ENCODE data around the gene TRPC4AP. TPM values are rescaled to one million over a fixed set of nuclear protein-coding genes. Genes with fewer than 3 reads are reported as not detected.

Gene TRPC4AP
- total and polyA plus RNA-seq, 2 donors = 24.6 to 57.3 TPM

GRCh38 chr20:35009665-35010328, 82.8 kb downstream of the TRPC4AP start:
- Histone ChIP-seq H3K27me3 (ENCODE audit: control insufficient read depth in 2 of 2, insufficient read depth in 1 of 2, low read length in 1 of 2) (no peaks in the 10 kb centered on the region), H3K9me3 (ENCODE audit: control insufficient read depth in 2 of 2, insufficient read depth in 1 of 2, low read length in 1 of 2) (no peaks in the 10 kb centered on the region), H3K4me3 (ENCODE audit: low read length in 2 of 2) (no peak overlapping the region), H3K4me1 (ENCODE audit: control insufficient read depth in 2 of 2, insufficient read depth in 2 of 2, low read length in 2 of 2) (no peaks in the 10 kb centered on the region), H3K36me3 (ENCODE audit: control insufficient read depth in 2 of 2, insufficient read depth in 2 of 2, low read length in 1 of 2) (peaks cover 90 to 96% of the 10 kb centered on the region in 2 donors), H3K27ac (ENCODE audit: low read depth in 1 of 2, low read length in 1 of 2) (no peak overlapping the region)
- DNase-seq (ENCODE audit: low read depth in 6 of 9, low spot score in 9 of 9) = no peak
- 98% methylated on average over 11 of the region's 11 CpGs for WGBS

GRCh38 chr20:35008411-35009342, 83.9 kb downstream of the TRPC4AP start:
- no peak overlapping the region for H3K27ac ChIP-seq (ENCODE audit: low read depth in 1 of 2, low read length in 1 of 2)

GRCh38 chr20:35007891-35008290, 84.7 kb downstream of the TRPC4AP start:
- Histone ChIP-seq H3K4me3 (ENCODE audit: low read length in 2 of 2) (no peak overlapping the region), H3K9me3 (ENCODE audit: control insufficient read depth in 2 of 2, insufficient read depth in 1 of 2, low read length in 1 of 2) (no peaks in the 10 kb centered on the region), H3K36me3 (ENCODE audit: control insufficient read depth in 2 of 2, insufficient read depth in 2 of 2, low read length in 1 of 2) (peaks cover 94 to 99% of the 10 kb centered on the region in 2 donors), H3K27me3 (ENCODE audit: control insufficient read depth in 2 of 2, insufficient read depth in 1 of 2, low read length in 1 of 2) (no peaks in the 10 kb centered on the region), H3K27ac (ENCODE audit: low read depth in 1 of 2, low read length in 1 of 2) (no peak overlapping the region), H3K4me1 (ENCODE audit: control insufficient read depth in 2 of 2, insufficient read depth in 2 of 2, low read length in 2 of 2) (no peaks in the 10 kb centered on the region)
- DNase-seq (ENCODE audit: low read depth in 6 of 9, low spot score in 9 of 9) = no peak
- 99% methylated on average over 12 of the region's 12 CpGs for WGBS

More at GRCh38 chr20:35008411-35009342, 83.9 kb downstream of the TRPC4AP start:
- Histone ChIP-seq H3K9me3 (ENCODE audit: control insufficient read depth in 2 of 2, insufficient read depth in 1 of 2, low read length in 1 of 2) (no peaks in the 10 kb centered on the region), H3K27me3 (ENCODE audit: control insufficient read depth in 2 of 2, insufficient read depth in 1 of 2, low read length in 1 of 2) (no peaks in the 10 kb centered on the region), H3K4me1 (ENCODE audit: control insufficient read depth in 2 of 2, insufficient read depth in 2 of 2, low read length in 2 of 2) (no peaks in the 10 kb centered on the region), H3K4me3 (ENCODE audit: low read length in 2 of 2) (no peak overlapping the region), H3K36me3 (ENCODE audit: control insufficient read depth in 2 of 2, insufficient read depth in 2 of 2, low read length in 1 of 2) (peaks cover 94 to 97% of the 10 kb centered on the region in 2 donors)
- no peak for DNase-seq (ENCODE audit: low read depth in 6 of 9, low spot score in 9 of 9)
- 99% methylated on average over 14 of the region's 14 CpGs for WGBS

GRCh38 chr20:35007413-35007812, 85.2 kb downstream of the TRPC4AP start:
- Histone ChIP-seq H3K27ac (ENCODE audit: low read depth in 1 of 2, low read length in 1 of 2) (no peak overlapping the region), H3K27me3 (ENCODE audit: control insufficient read depth in 2 of 2, insufficient read depth in 1 of 2, low read length in 1 of 2) (no peaks in the 10 kb centered on the region), H3K9me3 (ENCODE audit: control insufficient read depth in 2 of 2, insufficient read depth in 1 of 2, low read length in 1 of 2) (no peaks in the 10 kb centered on the region), H3K36me3 (ENCODE audit: control insufficient read depth in 2 of 2, insufficient read depth in 2 of 2, low read length in 1 of 2) (peaks cover 92 to 100% of the 10 kb centered on the region in 2 donors), H3K4me1 (ENCODE audit: control insufficient read depth in 2 of 2, insufficient read depth in 2 of 2, low read length in 2 of 2) (no peaks in the 10 kb centered on the region), H3K4me3 (ENCODE audit: low read length in 2 of 2) (no peak overlapping the region)
- WGBS = 92% methylated on average over 9 of the region's 9 CpGs
- DNase-seq (ENCODE audit: low read depth in 6 of 9, low spot score in 9 of 9) = no peak

GRCh38 chr20:35006531-35006971, 86.1 kb downstream of the TRPC4AP start:
- Histone ChIP-seq H3K36me3 (ENCODE audit: control insufficient read depth in 2 of 2, insufficient read depth in 2 of 2, low read length in 1 of 2) (peaks cover 94 to 100% of the 10 kb centered on the region in 2 donors), H3K27me3 (ENCODE audit: control insufficient read depth in 2 of 2, insufficient read depth in 1 of 2, low read length in 1 of 2) (no peaks in the 10 kb centered on the region), H3K27ac (ENCODE audit: low read depth in 1 of 2, low read length in 1 of 2) (no peak overlapping the region), H3K9me3 (ENCODE audit: control insufficient read depth in 2 of 2, insufficient read depth in 1 of 2, low read length in 1 of 2) (no peaks in the 10 kb centered on the region), H3K4me3 (ENCODE audit: low read length in 2 of 2) (no peak overlapping the region), H3K4me1 (ENCODE audit: control insufficient read depth in 2 of 2, insufficient read depth in 2 of 2, low read length in 2 of 2) (no peaks in the 10 kb centered on the region)
- DNase-seq (ENCODE audit: low read depth in 6 of 9, low spot score in 9 of 9) = no peak
- 98% methylated on average over 4 of the region's 4 CpGs for WGBS

- WGBS = 92% methylated on average over 11 of the region's 11 CpGs
- Histone ChIP-seq H3K27ac (ENCODE audit: low read depth in 1 of 2, low read length in 1 of 2) (no peak overlapping the region), H3K4me3 (ENCODE audit: low read length in 2 of 2) (no peak overlapping the region), H3K4me1 (ENCODE audit: control insufficient read depth in 2 of 2, insufficient read depth in 2 of 2, low read length in 2 of 2) (no peaks in the 10 kb centered on the region), H3K36me3 (ENCODE audit: control insufficient read depth in 2 of 2, insufficient read depth in 2 of 2, low read length in 1 of 2) (peaks cover 94 to 100% of the 10 kb centered on the region in 2 donors), H3K9me3 (ENCODE audit: control insufficient read depth in 2 of 2, insufficient read depth in 1 of 2, low read length in 1 of 2) (no peaks in the 10 kb centered on the region), H3K27me3 (ENCODE audit: control insufficient read depth in 2 of 2, insufficient read depth in 1 of 2, low read length in 1 of 2) (no peaks in the 10 kb centered on the region)
- DNase-seq (ENCODE audit: low read depth in 6 of 9, low spot score in 9 of 9) = no peak
Measured at GRCh38 chr20:35006009-35006408, 86.6 kb downstream of the TRPC4AP start.

GRCh38 chr20:35005463-35005961, 87.1 kb downstream of the TRPC4AP start:
- DNase-seq (ENCODE audit: low read depth in 6 of 9, low spot score in 9 of 9) = no peak

GRCh38 chr20:35004749-35005462, 87.7 kb downstream of the TRPC4AP start:
- Histone ChIP-seq H3K27me3 (ENCODE audit: control insufficient read depth in 2 of 2, insufficient read depth in 1 of 2, low read length in 1 of 2) (no peaks in the 10 kb centered on the region), H3K4me1 (ENCODE audit: control insufficient read depth in 2 of 2, insufficient read depth in 2 of 2, low read length in 2 of 2) (no peaks in the 10 kb centered on the region), H3K27ac (ENCODE audit: low read depth in 1 of 2, low read length in 1 of 2) (no peak overlapping the region), H3K4me3 (ENCODE audit: low read length in 2 of 2) (no peak overlapping the region), H3K9me3 (ENCODE audit: control insufficient read depth in 2 of 2, insufficient read depth in 1 of 2, low read length in 1 of 2) (no peaks in the 10 kb centered on the region), H3K36me3 (ENCODE audit: control insufficient read depth in 2 of 2, insufficient read depth in 2 of 2, low read length in 1 of 2) (peaks cover 96 to 99% of the 10 kb centered on the region in 2 donors)
- DNase-seq (ENCODE audit: low read depth in 6 of 9, low spot score in 9 of 9) = no peak
- 98% methylated on average over 20 of the region's 20 CpGs for WGBS

More at GRCh38 chr20:35005463-35005961, 87.1 kb downstream of the TRPC4AP start:
- Histone ChIP-seq H3K9me3 (ENCODE audit: control insufficient read depth in 2 of 2, insufficient read depth in 1 of 2, low read length in 1 of 2) (no peaks in the 10 kb centered on the region), H3K27ac (ENCODE audit: low read depth in 1 of 2, low read length in 1 of 2) (no peak overlapping the region), H3K27me3 (ENCODE audit: control insufficient read depth in 2 of 2, insufficient read depth in 1 of 2, low read length in 1 of 2) (no peaks in the 10 kb centered on the region), H3K36me3 (ENCODE audit: control insufficient read depth in 2 of 2, insufficient read depth in 2 of 2, low read length in 1 of 2) (peaks cover 96 to 100% of the 10 kb centered on the region in 2 donors), H3K4me3 (ENCODE audit: low read length in 2 of 2) (no peak overlapping the region), H3K4me1 (ENCODE audit: control insufficient read depth in 2 of 2, insufficient read depth in 2 of 2, low read length in 2 of 2) (no peaks in the 10 kb centered on the region)
- WGBS = 88% methylated on average over 7 of the region's 7 CpGs

Measured in thymus (tissue), 11 donors.